Keratinocyte (primary cell): Measurements from ENCODE around the gene JUP. TPM values are rescaled to one million over a fixed set of nuclear protein-coding genes. Genes with fewer than 3 reads are reported as not detected.
"Not testable (repeated sequence)": the region's sequence is repeated elsewhere in the genome, so short reads cannot be mapped to it uniquely, and the experiment has no call there.

Experiments used
- DNase-seq: peaks from one replicate; pipeline ENCODE4 v3.0.0-alpha.2; 2011; ENCODE audit warnings: low read depth, missing footprints, low spot score
- FAIRE-seq: peaks from 2 replicates; lab custom pipeline; 2011; peaks lifted over from hg19 to GRCh38; lab: Jason Lieb, UNC
- H2AFZ ChIP-seq: 2 replicates; pipeline ENCODE4 v1.6.0; 2012; ENCODE audit warnings: low read length, control low read depth, inconsistent platforms; ENCODE audit not compliant: control insufficient read depth
- H3K27ac ChIP-seq: 2 replicates; pipeline ENCODE4 v1.5.1; 2011; ENCODE audit warnings: low read length; ENCODE audit not compliant: control insufficient read depth, insufficient read depth
- H3K27me3 ChIP-seq: 3 replicates; pipeline ENCODE4 v1.6.0; 2011; ENCODE audit warnings: low read length; ENCODE audit not compliant: control insufficient read depth, insufficient read depth; ENCODE audit errors: extremely low read depth
- H3K36me3 ChIP-seq, 2 experiments: 2 replicates in 1 of 2; 3 replicates in 1 of 2; pipeline ENCODE4 v1.5.1; 2011; ENCODE audit warnings: low read length in 2 of 2, mild to moderate bottlenecking in 1 of 2; ENCODE audit not compliant: control insufficient read depth in 2 of 2, insufficient read depth in 2 of 2; ENCODE audit errors: extremely low read depth in 1 of 2
- H3K4me1 ChIP-seq: 3 replicates; pipeline ENCODE4 v1.5.1; 2011; ENCODE audit warnings: low read length; ENCODE audit not compliant: control insufficient read depth, insufficient read depth; ENCODE audit errors: extremely low read depth
- H3K4me2 ChIP-seq: 3 replicates; pipeline ENCODE4 v1.6.0; 2011; ENCODE audit warnings: low read depth, low read length; ENCODE audit not compliant: control insufficient read depth, insufficient read depth; ENCODE audit errors: extremely low read depth
- H3K4me3 ChIP-seq, 3 experiments: fragments of 200-600 bp in 1 of 3; sonication (generic) in 1 of 3; 2 replicates in 2 of 3; 3 replicates in 1 of 3; pipeline ENCODE4 v1.5.1; 2011 to 2016; ENCODE audit warnings: low read length in 3 of 3, mild to moderate bottlenecking in 3 of 3, control low read depth in 2 of 3, inconsistent platforms in 1 of 3, low read depth in 1 of 3, mixed read lengths in 1 of 3, mixed run types in 1 of 3, moderate library complexity in 1 of 3; ENCODE audit not compliant: control insufficient read depth in 2 of 3, insufficient read depth in 2 of 3; ENCODE audit errors: extremely low read depth in 1 of 3
- H3K79me2 ChIP-seq: 2 replicates; pipeline ENCODE4 v1.6.0; 2012; ENCODE audit warnings: low read length; ENCODE audit not compliant: control insufficient read depth, insufficient read depth
- H3K9ac ChIP-seq: 3 replicates; pipeline ENCODE4 v1.6.0; 2011; ENCODE audit warnings: low read length; ENCODE audit not compliant: control insufficient read depth, insufficient read depth; ENCODE audit errors: extremely low read depth
- H3K9me1 ChIP-seq: 3 replicates; pipeline ENCODE4 v1.6.0; 2011; ENCODE audit warnings: low read length; ENCODE audit not compliant: control insufficient read depth, insufficient read depth; ENCODE audit errors: extremely low read depth
- H3K9me3 ChIP-seq: 2 replicates; pipeline ENCODE4 v1.5.1; 2012; ENCODE audit warnings: low read depth, low read length; ENCODE audit not compliant: control insufficient read depth
- H4K20me1 ChIP-seq: 3 replicates; pipeline ENCODE4 v1.6.0; 2011; ENCODE audit warnings: low read length; ENCODE audit not compliant: control insufficient read depth, insufficient read depth; ENCODE audit errors: extremely low read depth
- EZH2 ChIP-seq: IDR thresholded peaks from one replicate; pipeline ENCODE4 v1.6.1; 2012; ENCODE audit warnings: inconsistent platforms, mild to moderate bottlenecking, low read length, moderate library complexity
- dilution Hi-C: fragments of 300-500 bp; cut with MboI; formaldehyde crosslinking; loops from one replicate; pipeline ENCODE4 v1.7.0; 2020; ENCODE audit warnings: low sequenced_read_pairs; ENCODE audit not compliant: extremely low pct_ligation_motif_present
- polyA plus RNA-seq, 5 experiments: library from polyadenylated mRNA; depleted of rRNA in 3 of 5; stranded (reverse) in 3 of 5; stranded (forward) in 1 of 5; unstranded in 1 of 5; fragments of >200 nt; gene quantifications; 1 replicate in 1 of 5; 2 replicates in 3 of 5; 3 replicates in 1 of 5; pipeline versions ENCODE4 v1.2.1 to v1.2.3, GENCODE V29; 2011 to 2012; ENCODE audit warnings: missing spikeins in 2 of 5, low read depth in 1 of 5, low replicate concordance in 1 of 5
- TF ChIP-seq, protein P1 (sequence below), 3 experiments: IDR thresholded peaks in 1 of 3; conservative IDR thresholded peaks in 1 of 3; optimal IDR thresholded peaks in 1 of 3; 2 replicates in 2 of 3; 3 replicates in 1 of 3; pipeline versions ENCODE3 to v1.5.1; 2011; ENCODE audit warnings: low read length in 3 of 3, mild to moderate bottlenecking in 3 of 3, moderate library complexity in 2 of 3, control low read depth in 1 of 3, inconsistent platforms in 1 of 3; ENCODE audit not compliant: insufficient read depth in 2 of 3; ENCODE audit errors: extremely low read depth in 1 of 3

JUP gene
- polyA plus RNA-seq, 1 donor (not counting 4 experiments of a cell fraction or from before 2014, with no cell fraction given): 152 TPM

DNA sequence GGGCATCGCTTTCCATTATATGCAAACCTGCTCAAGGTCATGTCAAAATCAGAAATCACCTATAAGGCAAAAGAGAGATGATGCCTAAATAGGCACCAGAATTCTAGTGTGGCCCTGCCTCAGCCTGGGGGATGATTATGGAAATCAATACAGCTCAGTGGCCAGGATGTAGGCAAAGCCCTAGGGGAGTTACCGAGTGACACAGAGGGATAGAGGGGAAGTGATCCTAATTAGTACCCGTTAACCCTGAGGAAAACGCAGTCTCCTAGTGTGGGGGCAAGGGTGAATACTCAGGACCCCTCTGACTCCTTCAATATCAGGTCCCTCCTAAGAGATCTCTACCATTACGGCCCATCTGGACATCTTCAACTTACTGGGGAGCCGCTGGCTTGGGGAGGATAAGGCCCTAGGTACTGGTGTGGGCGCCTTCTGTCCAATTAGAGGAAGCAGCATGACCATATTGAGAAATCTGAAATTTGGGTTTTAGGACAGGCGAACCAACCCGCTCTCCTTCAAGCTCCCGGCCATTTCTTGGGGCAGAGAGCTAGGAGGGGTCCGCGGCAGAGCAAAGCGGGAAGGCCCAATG, 48.8 kb upstream of the JUP start:
- no peak for TF ChIP-seq EZH2
- TF ChIP-seq, protein P1, sequence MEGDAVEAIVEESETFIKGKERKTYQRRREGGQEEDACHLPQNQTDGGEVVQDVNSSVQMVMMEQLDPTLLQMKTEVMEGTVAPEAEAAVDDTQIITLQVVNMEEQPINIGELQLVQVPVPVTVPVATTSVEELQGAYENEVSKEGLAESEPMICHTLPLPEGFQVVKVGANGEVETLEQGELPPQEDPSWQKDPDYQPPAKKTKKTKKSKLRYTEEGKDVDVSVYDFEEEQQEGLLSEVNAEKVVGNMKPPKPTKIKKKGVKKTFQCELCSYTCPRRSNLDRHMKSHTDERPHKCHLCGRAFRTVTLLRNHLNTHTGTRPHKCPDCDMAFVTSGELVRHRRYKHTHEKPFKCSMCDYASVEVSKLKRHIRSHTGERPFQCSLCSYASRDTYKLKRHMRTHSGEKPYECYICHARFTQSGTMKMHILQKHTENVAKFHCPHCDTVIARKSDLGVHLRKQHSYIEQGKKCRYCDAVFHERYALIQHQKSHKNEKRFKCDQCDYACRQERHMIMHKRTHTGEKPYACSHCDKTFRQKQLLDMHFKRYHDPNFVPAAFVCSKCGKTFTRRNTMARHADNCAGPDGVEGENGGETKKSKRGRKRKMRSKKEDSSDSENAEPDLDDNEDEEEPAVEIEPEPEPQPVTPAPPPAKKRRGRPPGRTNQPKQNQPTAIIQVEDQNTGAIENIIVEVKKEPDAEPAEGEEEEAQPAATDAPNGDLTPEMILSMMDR (optimal IDR thresholded peaks at IDR 0.05 in 1 of 3, IDR thresholded peaks at IDR 0.05 in 1 of 3, conservative IDR thresholded peaks at IDR 0.05 in 1 of 3; ENCODE audit: extremely low read depth in 1 of 3, insufficient read depth in 2 of 3, low read length in 3 of 3): no peak
- Histone ChIP-seq H3K36me3 (peaks cover 7 to 9% of the 10 kb centered on the region in 2 experiments), H3K4me3 (peak overlapping the region; percentile 67 to 77 (median 69)), H3K4me1 (peaks cover 3% of the 10 kb centered on the region), H4K20me1 (no peaks in the 10 kb centered on the region), H3K9me1 (no peaks in the 10 kb centered on the region), H2AFZ (peak overlapping the region; percentile 80), H3K79me2 (no peaks in the 10 kb centered on the region), H3K4me2 (peak overlapping the region; percentile 84), H3K27me3 (peaks cover 4% of the 10 kb centered on the region), H3K9me3 (no peaks in the 10 kb centered on the region), H3K27ac (peak overlapping the region; percentile 10), H3K9ac (peak overlapping the region; percentile 70)
- dilution Hi-C loops: no loop called here
- FAIRE-seq (no peak), DNase-seq (no peak)

DNA sequence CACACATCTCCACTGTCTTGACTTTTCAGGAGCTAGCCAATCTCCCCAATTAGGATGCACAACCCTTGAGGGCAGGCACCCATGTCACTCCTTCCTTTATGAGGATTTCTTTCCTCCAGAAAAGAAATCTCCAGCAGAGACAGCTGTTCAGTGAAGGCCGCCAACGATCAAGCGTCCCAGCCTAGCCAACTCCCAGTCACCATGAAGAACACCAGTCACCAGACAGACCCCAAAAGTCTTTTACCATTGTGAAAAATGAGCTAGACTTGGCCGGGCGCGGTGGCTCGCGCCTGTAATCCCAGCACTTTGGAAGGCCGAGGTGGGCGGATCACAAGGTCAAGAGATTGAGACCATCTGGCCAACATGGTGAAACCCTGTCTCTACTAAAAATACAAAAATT, 43.5 kb upstream of the JUP start:
- H3K36me3 ChIP-seq: peaks cover 14 to 19% of the 10 kb centered on the region in 2 experiments
- H3K79me2 ChIP-seq, DNase-seq, H3K9me3 ChIP-seq, H3K27ac ChIP-seq, H3K4me2 ChIP-seq, H3K27me3 ChIP-seq, FAIRE-seq, H3K4me3 ChIP-seq, dilution Hi-C loops, H4K20me1 ChIP-seq, H3K9me1 ChIP-seq, H3K4me1 ChIP-seq, H3K9ac ChIP-seq, H2AFZ ChIP-seq: not testable (repeated sequence)
